Esophagus squamous epithelium (tissue), 4 donors: ENCODE results near the gene NMNAT1.

Experiments
- CTCF ChIP-seq, 6 experiments: fragments of 450-650 bp in 4 of 6; fragments of 200-600 bp in 2 of 6; sonication (generic) in 2 of 6; IDR thresholded peaks; one replicate each; pipeline ENCODE4 v1.5.1; 2016 to 2019; ENCODE audit warnings: antibody characterized with exemption in 6 of 6, mild to moderate bottlenecking in 4 of 6, moderate library complexity in 4 of 6
- POLR2A ChIP-seq, 4 donors: fragments of 450-650 bp; IDR thresholded peaks; one replicate each; pipeline ENCODE4 v1.6.1; 2017; ENCODE audit warnings: antibody characterized with exemption in 4 of 4, mild to moderate bottlenecking in 4 of 4, moderate library complexity in 3 of 4

- TF ChIP-seq CTCF (IDR thresholded peaks at IDR 0.05) (no peak), POLR2A (IDR thresholded peaks at IDR 0.05) (no peak)
Measured at GRCh38 chr1:9901148-9902059, 41.9 kb upstream of the NMNAT1 start.
